ENCODE measurements around the gene SHPK.

The SHPK gene

GRCh38 chr17:3656353-3656752, 20.3 kb upstream of the SHPK start:
- TF ChIP-seq, protein P1, sequence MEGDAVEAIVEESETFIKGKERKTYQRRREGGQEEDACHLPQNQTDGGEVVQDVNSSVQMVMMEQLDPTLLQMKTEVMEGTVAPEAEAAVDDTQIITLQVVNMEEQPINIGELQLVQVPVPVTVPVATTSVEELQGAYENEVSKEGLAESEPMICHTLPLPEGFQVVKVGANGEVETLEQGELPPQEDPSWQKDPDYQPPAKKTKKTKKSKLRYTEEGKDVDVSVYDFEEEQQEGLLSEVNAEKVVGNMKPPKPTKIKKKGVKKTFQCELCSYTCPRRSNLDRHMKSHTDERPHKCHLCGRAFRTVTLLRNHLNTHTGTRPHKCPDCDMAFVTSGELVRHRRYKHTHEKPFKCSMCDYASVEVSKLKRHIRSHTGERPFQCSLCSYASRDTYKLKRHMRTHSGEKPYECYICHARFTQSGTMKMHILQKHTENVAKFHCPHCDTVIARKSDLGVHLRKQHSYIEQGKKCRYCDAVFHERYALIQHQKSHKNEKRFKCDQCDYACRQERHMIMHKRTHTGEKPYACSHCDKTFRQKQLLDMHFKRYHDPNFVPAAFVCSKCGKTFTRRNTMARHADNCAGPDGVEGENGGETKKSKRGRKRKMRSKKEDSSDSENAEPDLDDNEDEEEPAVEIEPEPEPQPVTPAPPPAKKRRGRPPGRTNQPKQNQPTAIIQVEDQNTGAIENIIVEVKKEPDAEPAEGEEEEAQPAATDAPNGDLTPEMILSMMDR (IDR thresholded peaks at IDR 0.05), result no peak
- H3K4me3 ChIP-seq, result no peak overlapping the region
- H3K27ac ChIP-seq, result no peak overlapping the region
- no peak for DNase-seq (ENCODE audit: low spot score)

GRCh38 chr17:3655766-3656165, 19.7 kb upstream of the SHPK start:
- Histone ChIP-seq H3K27ac (no peak overlapping the region), H3K4me3 (no peak overlapping the region)
- DNase-seq (ENCODE audit: low spot score), result no peak
- TF ChIP-seq, protein P1 (IDR thresholded peaks at IDR 0.05), result no peak

DNA sequence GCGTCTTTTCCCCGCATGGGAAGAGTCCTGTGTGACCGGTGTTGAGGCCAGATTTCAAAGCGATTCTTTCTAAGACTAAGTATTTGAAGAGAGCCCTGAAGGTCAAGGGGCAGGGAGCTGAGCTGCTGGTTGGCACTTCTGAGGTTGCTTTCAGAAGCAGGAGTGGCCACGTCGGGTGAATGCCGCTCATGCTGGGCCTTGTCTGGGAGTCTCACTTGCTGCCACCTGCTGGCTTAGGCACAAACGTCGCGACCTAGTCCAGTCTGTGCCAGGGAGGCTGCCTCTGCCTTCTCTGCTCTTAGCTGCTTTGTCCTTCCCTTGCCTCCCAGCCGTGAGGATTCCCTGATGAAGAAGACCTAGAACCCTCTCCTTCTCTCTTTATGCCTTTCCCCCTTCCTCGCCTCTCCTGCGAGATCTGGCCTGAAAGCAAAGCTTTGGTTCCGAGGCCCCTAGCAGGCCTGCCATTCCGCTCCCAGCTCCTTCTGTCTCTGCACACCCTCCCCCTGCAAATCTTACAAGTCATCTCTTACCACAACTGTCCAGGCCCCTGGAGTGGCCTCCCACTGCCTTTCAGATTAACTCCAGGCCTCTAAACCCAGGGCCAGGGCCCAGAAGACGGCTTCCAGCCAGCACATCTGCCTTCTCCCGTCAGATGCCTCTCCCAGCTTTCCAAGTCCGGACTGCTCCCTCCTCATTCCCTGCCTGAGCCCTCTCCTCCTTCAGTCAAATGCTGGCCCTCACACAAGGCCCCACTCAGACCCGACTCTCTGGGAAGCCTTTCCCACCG, 11.9 kb upstream of the SHPK start:
- no peak for DNase-seq (ENCODE audit: low spot score)
- no peak overlapping the region for H3K4me3 ChIP-seq
- TF ChIP-seq, protein P1 (IDR thresholded peaks at IDR 0.05), result no peak
- no peak overlapping the region for H3K27ac ChIP-seq

GRCh38 chr17:3647251-3647650, 11.2 kb upstream of the SHPK start:
- DNase-seq (ENCODE audit: low spot score), result no peak
- Histone ChIP-seq H3K4me3 (no peak overlapping the region), H3K27ac (no peak overlapping the region)
- TF ChIP-seq, protein P1 (IDR thresholded peaks at IDR 0.05), result no peak

- no peak overlapping the region for H3K4me3 ChIP-seq
- H3K27ac ChIP-seq, result no peak overlapping the region
- TF ChIP-seq, protein P1 (IDR thresholded peaks at IDR 0.05), result no peak
- no peak for DNase-seq (ENCODE audit: low spot score)
These were observed 9.3 kb upstream of the SHPK start for GRCh38 chr17:3645310-3645709.

GRCh38 chr17:3643889-3644349, 7.9 kb upstream of the SHPK start:
- no peak overlapping the region for H3K4me3 ChIP-seq
- TF ChIP-seq, protein P1 (IDR thresholded peaks at IDR 0.05), result no peak
- no peak overlapping the region for H3K27ac ChIP-seq
- DNase-seq (ENCODE audit: low spot score), result no peak
